Activated naive CD4-positive, alpha-beta T cell treated with anti-CD3 and anti-CD28 coated beads, Interleukin-2, amount 10 ng/mL, durations not matched to agents 7 days and 5 days (primary cell): ENCODE data around the gene PRKAG2.
A peak's percentile ranks its signal among the peaks of the same experiment; 100 is the strongest.
"Not testable (repeated sequence)": the region's sequence is repeated elsewhere in the genome, so short reads cannot be mapped to it uniquely, and the experiment has no call there.

Experiments
- CTCF ChIA-PET: fragments of 350-600 bp; sonication (Branson Sonifier 250); formaldehyde crosslinking; loops from one replicate; lab custom pipeline; 2021; ENCODE audit warnings: antibody characterized with exemption; lab: Charles Lee
- DNase-seq: peaks from one replicate; pipeline ENCODE4 v3.0.0-alpha.2; 2020
- H3K27ac Mint-ChIP-seq: one replicate; pipeline ENCODE4 v1.8.0; 2021; ENCODE audit warnings: mild to moderate bottlenecking, moderate library complexity, mixed read lengths
- H3K27me3 Mint-ChIP-seq: one replicate; pipeline ENCODE4 v1.8.0; 2021; ENCODE audit warnings: mild to moderate bottlenecking, mixed read lengths
- H3K36me3 Mint-ChIP-seq: one replicate; pipeline ENCODE4 v1.8.0; 2021; ENCODE audit warnings: mixed read lengths
- H3K4me1 Mint-ChIP-seq: one replicate; pipeline ENCODE4 v1.8.0; 2021; ENCODE audit warnings: mixed read lengths
- H3K4me3 Mint-ChIP-seq: one replicate; pipeline ENCODE4 v1.8.0; 2021; ENCODE audit warnings: mild to moderate bottlenecking, moderate library complexity, mixed read lengths
- H3K9me3 Mint-ChIP-seq: one replicate; pipeline ENCODE4 v1.8.0; 2021; ENCODE audit warnings: mixed read lengths

The PRKAG2 gene

GRCh38 chr7:151876899-151877777 is at the start of gene PRKAG2:
PRKAG2 (minus strand) TSS chr7:151877115; CDS start chr7:151876620, 495 bp downstream.
- H3K9me3 Mint-ChIP-seq: no peaks in the 10 kb centered on the region
- CTCF ChIA-PET: no interaction called here
- H3K27me3 Mint-ChIP-seq: peaks cover 38% of the 10 kb centered on the region
- H3K4me3 Mint-ChIP-seq: peak within 1 kb of the TSS; percentile 94
- H3K27ac Mint-ChIP-seq: peak within 1 kb of the TSS; percentile 90
- DNase-seq: peak; percentile 83
- peaks cover 11% of the 10 kb centered on the region for H3K4me1 Mint-ChIP-seq
- peaks cover 1% of the 10 kb centered on the region for H3K36me3 Mint-ChIP-seq

- DNase-seq: no peak
- Mint-ChIP-seq H3K27ac (no peak overlapping the region), H3K27me3 (peaks cover 23% of the 10 kb centered on the region), H3K36me3 (no peaks in the 10 kb centered on the region), H3K4me1 (peaks cover 9% of the 10 kb centered on the region), H3K9me3 (no peaks in the 10 kb centered on the region), H3K4me3 (no peak overlapping the region)
- CTCF ChIA-PET: no interaction called here
Measured at GRCh38 chr7:151926336-151926712, 49.4 kb upstream of the PRKAG2 start.

GRCh38 chr7:151925446-151926335 is 48.8 kb upstream of the PRKAG2 start:
- no peak for DNase-seq
- peaks cover 23% of the 10 kb centered on the region for H3K27me3 Mint-ChIP-seq
- no peaks in the 10 kb centered on the region for H3K9me3 Mint-ChIP-seq
- H3K27ac Mint-ChIP-seq: peak overlapping the region; percentile 42
- CTCF ChIA-PET: no interaction called here
- peaks cover 9% of the 10 kb centered on the region for H3K4me1 Mint-ChIP-seq
- no peaks in the 10 kb centered on the region for H3K36me3 Mint-ChIP-seq
- H3K4me3 Mint-ChIP-seq: no peak overlapping the region

- CTCF ChIA-PET: interaction anchor here (0.8 kb wide), 1 partner anchor 8 kb away, joined by 3 read pairs; no protein-coding TSS in a partner anchor
- Mint-ChIP-seq H3K4me1 (peaks cover 9% of the 10 kb centered on the region), H3K9me3 (no peaks in the 10 kb centered on the region), H3K36me3 (no peaks in the 10 kb centered on the region), H3K4me3 (no peak overlapping the region), H3K27ac (no peak overlapping the region), H3K27me3 (peaks cover 14% of the 10 kb centered on the region)
- DNase-seq: no peak
Measured at GRCh38 chr7:151924508-151924907, 47.6 kb upstream of the PRKAG2 start.

GRCh38 chr7:151924001-151924400 is 47.1 kb upstream of the PRKAG2 start:
- H3K9me3 Mint-ChIP-seq: no peaks in the 10 kb centered on the region
- peaks cover 16% of the 10 kb centered on the region for H3K27me3 Mint-ChIP-seq
- CTCF ChIA-PET: interaction anchor here (0.8 kb wide), 1 partner anchor 8 kb away, joined by 3 read pairs; no protein-coding TSS in a partner anchor
- no peaks in the 10 kb centered on the region for H3K36me3 Mint-ChIP-seq
- peaks cover 9% of the 10 kb centered on the region for H3K4me1 Mint-ChIP-seq
- H3K27ac Mint-ChIP-seq: no peak overlapping the region
- H3K4me3 Mint-ChIP-seq: no peak overlapping the region
- DNase-seq: no peak

- no peak for DNase-seq
- Mint-ChIP-seq H3K9me3 (no peaks in the 10 kb centered on the region), H3K36me3 (no peaks in the 10 kb centered on the region), H3K4me3 (no peak overlapping the region), H3K27me3 (peaks cover 20% of the 10 kb centered on the region), H3K4me1 (peaks cover 9% of the 10 kb centered on the region), H3K27ac (no peak overlapping the region)
- CTCF ChIA-PET: interaction anchor here (0.8 kb wide), 1 partner anchor 9 kb away, joined by 3 read pairs; no protein-coding TSS in a partner anchor
Measured at GRCh38 chr7:151923097-151923876, 46.4 kb upstream of the PRKAG2 start.

- peaks cover 9% of the 10 kb centered on the region for H3K4me1 Mint-ChIP-seq
- peaks cover 18% of the 10 kb centered on the region for H3K27me3 Mint-ChIP-seq
- H3K4me3 Mint-ChIP-seq: no peak overlapping the region
- DNase-seq: no peak
- H3K36me3 Mint-ChIP-seq: no peaks in the 10 kb centered on the region
- no peaks in the 10 kb centered on the region for H3K9me3 Mint-ChIP-seq
- CTCF ChIA-PET: no interaction called here
- no peak overlapping the region for H3K27ac Mint-ChIP-seq
Measured at GRCh38 chr7:151921451-151921850, 44.5 kb upstream of the PRKAG2 start.

- H3K27ac Mint-ChIP-seq: no peak overlapping the region
Measured at GRCh38 chr7:151920488-151920887, 43.6 kb upstream of the PRKAG2 start.

GRCh38 chr7:151919595-151919994 is 42.7 kb upstream of the PRKAG2 start:
- Mint-ChIP-seq H3K4me1 (no peaks in the 10 kb centered on the region), H3K36me3 (no peaks in the 10 kb centered on the region), H3K27ac (no peak overlapping the region), H3K4me3 (no peak overlapping the region), H3K9me3 (no peaks in the 10 kb centered on the region), H3K27me3 (peaks cover 20% of the 10 kb centered on the region)
- CTCF ChIA-PET: no interaction called here
- no peak for DNase-seq

More at GRCh38 chr7:151920488-151920887, 43.6 kb upstream of the PRKAG2 start:
- H3K4me3 Mint-ChIP-seq: no peak overlapping the region
- CTCF ChIA-PET: no interaction called here
- peaks cover 22% of the 10 kb centered on the region for H3K27me3 Mint-ChIP-seq
- DNase-seq: no peak
- H3K9me3 Mint-ChIP-seq: no peaks in the 10 kb centered on the region
- H3K36me3 Mint-ChIP-seq: no peaks in the 10 kb centered on the region
- peaks cover 2% of the 10 kb centered on the region for H3K4me1 Mint-ChIP-seq

- Mint-ChIP-seq H3K27me3 (peaks cover 20% of the 10 kb centered on the region), H3K36me3 (no peaks in the 10 kb centered on the region), H3K9me3 (peaks cover 2% of the 10 kb centered on the region), H3K4me1 (no peaks in the 10 kb centered on the region), H3K27ac (no peak overlapping the region), H3K4me3 (no peak overlapping the region)
- CTCF ChIA-PET: no interaction called here
- DNase-seq: no peak
Measured at GRCh38 chr7:151918510-151918843, 41.6 kb upstream of the PRKAG2 start.

- peaks cover 2% of the 10 kb centered on the region for H3K9me3 Mint-ChIP-seq
- H3K4me3 Mint-ChIP-seq: no peak overlapping the region
- H3K4me1 Mint-ChIP-seq: no peaks in the 10 kb centered on the region
- H3K27ac Mint-ChIP-seq: no peak overlapping the region
- H3K36me3 Mint-ChIP-seq: no peaks in the 10 kb centered on the region
- CTCF ChIA-PET: no interaction called here
- H3K27me3 Mint-ChIP-seq: peaks cover 20% of the 10 kb centered on the region
- DNase-seq: no peak
Measured at GRCh38 chr7:151917791-151918509, 41.0 kb upstream of the PRKAG2 start.

- Mint-ChIP-seq H3K27me3 (peaks cover 21% of the 10 kb centered on the region), H3K27ac (no peak overlapping the region), H3K9me3 (peaks cover 2% of the 10 kb centered on the region), H3K4me1 (no peaks in the 10 kb centered on the region), H3K36me3 (no peaks in the 10 kb centered on the region), H3K4me3 (no peak overlapping the region)
- no peak for DNase-seq
- CTCF ChIA-PET: no interaction called here
Measured at GRCh38 chr7:151914051-151914450, 37.1 kb upstream of the PRKAG2 start.

- peaks cover 29% of the 10 kb centered on the region for H3K27me3 Mint-ChIP-seq
- H3K9me3 Mint-ChIP-seq, DNase-seq, H3K27ac Mint-ChIP-seq, H3K4me3 Mint-ChIP-seq, H3K36me3 Mint-ChIP-seq, CTCF ChIA-PET, H3K4me1 Mint-ChIP-seq: not testable (repeated sequence)
Measured at GRCh38 chr7:151910655-151911054, 33.7 kb upstream of the PRKAG2 start.
